HEK293 (cell line): Measurements from ENCODE around the gene PTPN9.
A peak's percentile ranks its signal among the peaks of the same experiment; 100 is the strongest.

ENCODE experiments used
- CTCF ChIA-PET: fragments of 350-600 bp; formaldehyde crosslinking; extraction: SDS; loops from one replicate; lab custom pipeline; 2021; ENCODE audit warnings: antibody characterized with exemption; lab: Yijun Ruan, JAX
- POLR2A ChIA-PET: fragments of 300-600 bp; formaldehyde crosslinking; extraction: SDS; loops from one replicate; lab custom pipeline; 2020; ENCODE audit warnings: antibody characterized with exemption, inconsistent platforms; lab: Yijun Ruan, JAX
- H3K27ac ChIP-seq: fragments of 200-500 bp; sonication (Bioruptor generic); 2 replicates; pipeline ENCODE4 v1.5.1; 2014; ENCODE audit warnings: low read depth, low read length, control low read depth, inconsistent platforms; ENCODE audit errors: extremely low read depth
- H3K36me3 ChIP-seq, 2 experiments: fragments of 200-500 bp in 1 of 2; sonication (Bioruptor generic) in 1 of 2; 1 replicate in 1 of 2; 2 replicates in 1 of 2; pipeline ENCODE4 v1.5.1; 2014 to 2017; ENCODE audit warnings: inconsistent platforms in 2 of 2, low read length in 2 of 2; ENCODE audit not compliant: control insufficient read depth in 2 of 2, insufficient read depth in 1 of 2
- H3K4me1 ChIP-seq: fragments of 200-500 bp; sonication (Bioruptor generic); 2 replicates; pipeline ENCODE4 v1.5.1; 2014; ENCODE audit warnings: mild to moderate bottlenecking, low read length, inconsistent platforms; ENCODE audit not compliant: control insufficient read depth, insufficient read depth
- H3K4me3 ChIP-seq: 2 replicates; pipeline ENCODE4 v1.5.1; 2011; ENCODE audit warnings: low read depth, mild to moderate bottlenecking, control low read depth, low read length, moderate library complexity
- H3K9me3 ChIP-seq: fragments of 200-500 bp; sonication (Bioruptor generic); 2 replicates; pipeline ENCODE4 v1.5.1; 2014; ENCODE audit warnings: low read depth, low read length, inconsistent platforms; ENCODE audit not compliant: control insufficient read depth, insufficient read depth
- FEZF1 ChIP-seq: fragments of 450-650 bp; formaldehyde crosslinking; IDR thresholded peaks from 2 replicates; pipeline ENCODE4 v1.5.1; 2016; ENCODE audit warnings: missing biosample characterization, missing genetic modification characterization
- GLIS2 ChIP-seq: fragments of 450-650 bp; formaldehyde crosslinking; IDR thresholded peaks from 2 replicates; pipeline ENCODE4 v1.5.1; 2016; ENCODE audit warnings: missing biosample characterization, missing genetic modification characterization
- OVOL3 ChIP-seq: fragments of 450-650 bp; formaldehyde crosslinking; IDR thresholded peaks from 2 replicates; pipeline ENCODE4 v1.5.1; 2016; ENCODE audit warnings: missing biosample characterization, missing genetic modification characterization
- RBAK ChIP-seq: fragments of 450-650 bp; formaldehyde crosslinking; IDR thresholded peaks from 2 replicates; pipeline ENCODE4 v1.5.1; 2016; ENCODE audit warnings: missing biosample characterization, missing genetic modification characterization
- ZFP69B ChIP-seq: fragments of 450-650 bp; formaldehyde crosslinking; IDR thresholded peaks from 2 replicates; pipeline ENCODE4 v1.5.1; 2016; ENCODE audit warnings: missing biosample characterization, missing genetic modification characterization
- ZNF239 ChIP-seq: fragments of 450-650 bp; formaldehyde crosslinking; IDR thresholded peaks from 2 replicates; pipeline ENCODE4 v1.5.1; 2016; ENCODE audit warnings: missing biosample characterization, missing genetic modification characterization
- ZNF24 ChIP-seq: fragments of 450-650 bp; formaldehyde crosslinking; IDR thresholded peaks from 2 replicates; pipeline ENCODE4 v1.5.1; 2016; ENCODE audit warnings: missing biosample characterization, missing genetic modification characterization
- ZNF311 ChIP-seq: fragments of 450-650 bp; formaldehyde crosslinking; IDR thresholded peaks from 2 replicates; pipeline ENCODE4 v1.5.1; 2017; ENCODE audit warnings: missing biosample characterization, missing genetic modification characterization, borderline replicate concordance
- ZNF324 ChIP-seq: fragments of 450-650 bp; formaldehyde crosslinking; IDR thresholded peaks from 2 replicates; pipeline ENCODE4 v1.5.1; 2016; ENCODE audit warnings: missing biosample characterization, missing genetic modification characterization
- ZNF335 ChIP-seq: fragments of 450-650 bp; formaldehyde crosslinking; conservative IDR thresholded peaks from 2 replicates; pipeline ENCODE4 v1.5.1; 2016; ENCODE audit warnings: missing biosample characterization, missing genetic modification characterization
- ZNF416 ChIP-seq: fragments of 450-650 bp; formaldehyde crosslinking; IDR thresholded peaks from 2 replicates; pipeline ENCODE4 v1.5.1; 2016; ENCODE audit warnings: missing biosample characterization, missing genetic modification characterization
- ZNF426 ChIP-seq: fragments of 450-650 bp; formaldehyde crosslinking; IDR thresholded peaks from 2 replicates; pipeline ENCODE4 v1.5.1; 2017; ENCODE audit warnings: missing biosample characterization, missing genetic modification characterization, mild to moderate bottlenecking, inconsistent platforms, moderate library complexity
- ZNF544 ChIP-seq: fragments of 450-650 bp; formaldehyde crosslinking; IDR thresholded peaks from 2 replicates; pipeline ENCODE4 v1.5.0; 2017; ENCODE audit warnings: missing biosample characterization, missing genetic modification characterization
- ZNF629 ChIP-seq: fragments of 450-650 bp; formaldehyde crosslinking; IDR thresholded peaks from 2 replicates; pipeline ENCODE4 v1.5.1; 2017; ENCODE audit warnings: missing biosample characterization, missing genetic modification characterization
- ZNF670 ChIP-seq: fragments of 450-650 bp; formaldehyde crosslinking; IDR thresholded peaks from 2 replicates; pipeline ENCODE4 v1.5.1; 2016; ENCODE audit warnings: missing biosample characterization, missing genetic modification characterization, low read depth
- ZSCAN16 ChIP-seq: fragments of 450-650 bp; formaldehyde crosslinking; IDR thresholded peaks from 2 replicates; pipeline ENCODE4 v1.5.1; 2016; ENCODE audit warnings: missing biosample characterization, missing genetic modification characterization
- ZSCAN23 ChIP-seq: fragments of 450-650 bp; formaldehyde crosslinking; IDR thresholded peaks from 2 replicates; pipeline ENCODE4 v1.5.1; 2016; ENCODE audit warnings: missing biosample characterization, missing genetic modification characterization
- TF ChIP-seq, protein P1 (sequence below): fragments of 450-650 bp; formaldehyde crosslinking; IDR thresholded peaks from 2 replicates; pipeline ENCODE4 v1.5.1; 2016; ENCODE audit warnings: missing biosample characterization, missing genetic modification characterization
- TF ChIP-seq, protein P2 (sequence below): fragments of 450-650 bp; formaldehyde crosslinking; IDR thresholded peaks from 2 replicates; pipeline ENCODE4 v1.5.1; 2017; ENCODE audit warnings: missing biosample characterization, missing genetic modification characterization
- TF ChIP-seq, protein P3 (sequence below): fragments of 450-650 bp; formaldehyde crosslinking; IDR thresholded peaks from 2 replicates; pipeline ENCODE4 v1.5.1; 2016; ENCODE audit warnings: missing biosample characterization, missing genetic modification characterization
- TF ChIP-seq, protein P4 (sequence below): fragments of 450-650 bp; formaldehyde crosslinking; IDR thresholded peaks from 2 replicates; pipeline ENCODE4 v1.5.1; 2017; ENCODE audit warnings: missing biosample characterization, missing genetic modification characterization
- TF ChIP-seq, protein P5 (sequence below): fragments of 450-650 bp; formaldehyde crosslinking; IDR thresholded peaks from 2 replicates; pipeline ENCODE4 v1.5.1; 2016; ENCODE audit warnings: missing biosample characterization, missing genetic modification characterization
- TF ChIP-seq, protein P6 (sequence below): fragments of 450-650 bp; formaldehyde crosslinking; IDR thresholded peaks from 2 replicates; pipeline ENCODE4 v1.5.1; 2017; ENCODE audit warnings: missing biosample characterization, missing genetic modification characterization

The PTPN9 gene

DNA sequence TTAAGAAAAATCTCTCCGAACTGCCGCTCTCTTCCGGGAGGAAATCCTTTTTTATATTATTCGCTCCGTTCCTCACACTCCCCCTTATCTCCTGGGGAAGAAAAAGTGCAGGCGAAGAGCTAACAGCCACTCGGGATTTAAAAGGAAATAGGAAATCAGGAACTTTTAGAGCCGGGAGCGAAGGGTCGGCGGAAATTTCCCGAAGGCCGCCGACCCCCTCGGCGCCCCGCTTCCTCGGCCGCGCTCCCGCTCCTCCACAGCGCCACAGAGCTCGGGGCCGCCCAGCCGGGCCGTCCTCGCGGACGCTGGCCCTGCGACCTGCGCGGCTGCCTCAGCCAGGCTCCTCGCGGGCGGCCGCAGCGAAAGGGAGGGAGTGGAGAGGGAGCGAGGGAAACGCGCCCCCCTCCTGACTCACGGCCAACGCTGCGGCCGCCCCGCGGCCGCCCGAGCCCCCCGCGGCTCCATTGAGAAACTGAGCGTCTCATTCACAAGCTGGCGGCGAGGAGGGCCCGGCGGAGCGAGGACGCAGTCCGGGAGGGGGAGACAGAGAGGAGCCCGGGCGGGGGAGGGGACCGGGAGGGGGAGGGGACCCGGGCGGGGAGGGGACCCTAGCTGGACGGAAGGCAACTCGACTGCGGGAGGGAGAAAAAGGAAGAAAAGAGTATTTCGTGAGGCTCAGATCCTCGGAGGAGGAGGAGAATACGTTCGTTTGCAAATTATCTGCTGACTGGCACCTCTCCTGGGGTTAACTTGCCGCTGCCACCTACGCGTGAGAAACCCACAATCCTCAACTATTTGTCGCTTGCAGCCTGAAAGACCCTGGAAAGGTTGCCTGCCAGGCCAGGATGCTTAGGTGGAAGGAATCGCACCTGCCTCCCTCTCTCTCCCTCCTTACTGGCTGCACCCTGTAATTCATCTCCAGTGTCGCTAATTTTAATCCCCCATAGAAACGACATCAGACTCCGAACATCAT is at the start of gene PTPN9 (continued):
- TF ChIP-seq, protein P1, sequence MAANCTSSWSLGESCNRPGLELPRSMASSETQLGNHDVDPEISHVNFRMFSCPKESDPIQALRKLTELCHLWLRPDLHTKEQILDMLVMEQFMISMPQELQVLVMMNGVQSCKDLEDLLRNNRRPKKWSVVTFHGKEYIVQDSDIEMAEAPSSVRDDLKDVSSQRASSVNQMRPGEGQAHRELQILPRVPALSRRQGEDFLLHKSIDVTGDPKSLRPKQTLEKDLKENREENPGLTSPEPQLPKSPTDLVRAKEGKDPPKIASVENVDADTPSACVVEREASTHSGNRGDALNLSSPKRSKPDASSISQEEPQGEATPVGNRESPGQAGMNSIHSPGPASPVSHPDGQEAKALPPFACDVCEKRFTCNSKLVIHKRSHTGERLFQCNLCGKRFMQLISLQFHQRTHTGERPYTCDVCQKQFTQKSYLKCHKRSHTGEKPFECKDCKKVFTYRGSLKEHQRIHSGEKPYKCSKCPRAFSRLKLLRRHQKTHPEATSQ (tag by site-specific recombination), result no peak
- TF ChIP-seq GLIS2 (peak; percentile 96), ZNF629 (tag by site-specific recombination) (0 out of 2 replicates have a peak, but pooled peaks have one; percentile 33), ZSCAN16 (no peak)

DNA sequence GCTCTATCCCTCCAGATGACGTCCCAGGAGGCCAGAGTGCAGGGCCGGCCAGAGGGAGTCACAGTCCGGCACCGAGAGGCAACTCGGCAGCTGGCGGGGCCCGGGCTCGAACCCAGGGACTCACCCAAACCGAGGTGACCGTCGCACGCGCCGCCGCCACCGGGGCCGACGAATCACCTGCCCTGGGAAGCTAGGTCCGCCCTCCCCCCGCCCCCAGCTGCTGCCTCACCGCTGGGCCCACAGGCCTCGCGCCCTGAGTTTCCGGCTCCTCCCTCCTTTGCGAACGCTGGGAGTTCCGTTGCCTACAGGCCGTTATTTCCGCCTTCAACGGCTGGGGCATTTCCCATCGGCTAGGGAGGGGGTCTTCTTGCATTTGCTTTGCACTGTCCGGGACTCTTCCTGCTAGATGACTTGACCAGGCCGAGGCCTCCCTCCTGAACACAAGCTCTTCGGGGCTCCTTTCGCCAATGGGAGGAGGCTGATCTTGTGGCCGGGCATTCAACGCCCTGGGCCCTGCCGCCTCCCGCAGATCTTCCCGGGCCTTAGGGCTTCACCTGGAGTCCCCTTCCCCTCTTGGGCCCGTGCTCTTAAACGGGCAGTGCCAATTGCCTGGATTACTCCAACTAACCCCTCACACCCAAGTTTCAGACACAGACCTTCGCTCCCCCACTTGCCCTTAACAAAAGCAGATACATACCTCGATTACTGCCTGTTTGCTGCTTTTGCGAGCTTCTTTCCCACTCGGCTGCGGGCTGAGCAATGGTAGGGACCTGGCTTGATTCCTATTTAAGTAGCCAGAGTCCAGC is 46.6 kb upstream of the PTPN9 start, which contains the start of gene SNUPN:
TSS of gene SNUPN (minus strand) at position 184 of the 806 bp plus-strand sequence. CDS start 4,674 bp downstream, outside the sequence.
- no peaks in the 10 kb centered on the region; the same call in 1 of the 2 replicates for H3K4me1 ChIP-seq
- ChIA-PET CTCF (interaction anchor here (0.7 to 3.8 kb wide), 6 partner anchors 14 to 666 kb away, joined by 3 to 32 read pairs (median 6); partner anchors contain the start of genes IMP3 and SNX33), POLR2A (interaction anchor here (0.6 to 3.5 kb wide), 17 partner anchors 7 to 279 kb away, joined by 3 to 85 read pairs (median 4); partner anchors contain the start of genes IMP3, MAN2C1, NEIL1 and PTPN9)
- H3K9me3 ChIP-seq, result no peaks in the 10 kb centered on the region
- H3K36me3 ChIP-seq, result peaks cover 0 to 2% of the 10 kb centered on the region in 2 experiments; a peak in 2 of 3 replicates
- peak within 1 kb of the TSS; percentile 96 for H3K27ac ChIP-seq
- H3K4me3 ChIP-seq, result peak within 1 kb of the TSS; percentile 96
- 0 out of 2 replicates have a peak, but pooled peaks have one; percentile 10 for TF ChIP-seq FEZF1 (tag by site-specific recombination)
- no peak for TF ChIP-seq ZNF544 (tag by site-specific recombination)
- TF ChIP-seq, protein P2, sequence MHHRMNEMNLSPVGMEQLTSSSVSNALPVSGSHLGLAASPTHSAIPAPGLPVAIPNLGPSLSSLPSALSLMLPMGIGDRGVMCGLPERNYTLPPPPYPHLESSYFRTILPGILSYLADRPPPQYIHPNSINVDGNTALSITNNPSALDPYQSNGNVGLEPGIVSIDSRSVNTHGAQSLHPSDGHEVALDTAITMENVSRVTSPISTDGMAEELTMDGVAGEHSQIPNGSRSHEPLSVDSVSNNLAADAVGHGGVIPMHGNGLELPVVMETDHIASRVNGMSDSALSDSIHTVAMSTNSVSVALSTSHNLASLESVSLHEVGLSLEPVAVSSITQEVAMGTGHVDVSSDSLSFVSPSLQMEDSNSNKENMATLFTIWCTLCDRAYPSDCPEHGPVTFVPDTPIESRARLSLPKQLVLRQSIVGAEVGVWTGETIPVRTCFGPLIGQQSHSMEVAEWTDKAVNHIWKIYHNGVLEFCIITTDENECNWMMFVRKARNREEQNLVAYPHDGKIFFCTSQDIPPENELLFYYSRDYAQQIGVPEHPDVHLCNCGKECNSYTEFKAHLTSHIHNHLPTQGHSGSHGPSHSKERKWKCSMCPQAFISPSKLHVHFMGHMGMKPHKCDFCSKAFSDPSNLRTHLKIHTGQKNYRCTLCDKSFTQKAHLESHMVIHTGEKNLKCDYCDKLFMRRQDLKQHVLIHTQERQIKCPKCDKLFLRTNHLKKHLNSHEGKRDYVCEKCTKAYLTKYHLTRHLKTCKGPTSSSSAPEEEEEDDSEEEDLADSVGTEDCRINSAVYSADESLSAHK (tag by site-specific recombination), result peak; percentile 25; the same call in 1 of the 2 replicates
- TF ChIP-seq GLIS2, result peak; percentile 99
- no peak; the same call in 1 of the 2 replicates for TF ChIP-seq ZNF24 (tag by site-specific recombination)
- TF ChIP-seq, protein P3, sequence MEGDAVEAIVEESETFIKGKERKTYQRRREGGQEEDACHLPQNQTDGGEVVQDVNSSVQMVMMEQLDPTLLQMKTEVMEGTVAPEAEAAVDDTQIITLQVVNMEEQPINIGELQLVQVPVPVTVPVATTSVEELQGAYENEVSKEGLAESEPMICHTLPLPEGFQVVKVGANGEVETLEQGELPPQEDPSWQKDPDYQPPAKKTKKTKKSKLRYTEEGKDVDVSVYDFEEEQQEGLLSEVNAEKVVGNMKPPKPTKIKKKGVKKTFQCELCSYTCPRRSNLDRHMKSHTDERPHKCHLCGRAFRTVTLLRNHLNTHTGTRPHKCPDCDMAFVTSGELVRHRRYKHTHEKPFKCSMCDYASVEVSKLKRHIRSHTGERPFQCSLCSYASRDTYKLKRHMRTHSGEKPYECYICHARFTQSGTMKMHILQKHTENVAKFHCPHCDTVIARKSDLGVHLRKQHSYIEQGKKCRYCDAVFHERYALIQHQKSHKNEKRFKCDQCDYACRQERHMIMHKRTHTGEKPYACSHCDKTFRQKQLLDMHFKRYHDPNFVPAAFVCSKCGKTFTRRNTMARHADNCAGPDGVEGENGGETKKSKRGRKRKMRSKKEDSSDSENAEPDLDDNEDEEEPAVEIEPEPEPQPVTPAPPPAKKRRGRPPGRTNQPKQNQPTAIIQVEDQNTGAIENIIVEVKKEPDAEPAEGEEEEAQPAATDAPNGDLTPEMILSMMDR (tag by site-specific recombination), result peak; percentile 6; the same call in 1 of the 2 replicates
- peak; percentile 100 for TF ChIP-seq ZFP69B (tag by site-specific recombination)
- TF ChIP-seq ZNF311 (tag by site-specific recombination), result no peak
- TF ChIP-seq ZNF416 (tag by site-specific recombination), result no peak
- TF ChIP-seq, protein P4, sequence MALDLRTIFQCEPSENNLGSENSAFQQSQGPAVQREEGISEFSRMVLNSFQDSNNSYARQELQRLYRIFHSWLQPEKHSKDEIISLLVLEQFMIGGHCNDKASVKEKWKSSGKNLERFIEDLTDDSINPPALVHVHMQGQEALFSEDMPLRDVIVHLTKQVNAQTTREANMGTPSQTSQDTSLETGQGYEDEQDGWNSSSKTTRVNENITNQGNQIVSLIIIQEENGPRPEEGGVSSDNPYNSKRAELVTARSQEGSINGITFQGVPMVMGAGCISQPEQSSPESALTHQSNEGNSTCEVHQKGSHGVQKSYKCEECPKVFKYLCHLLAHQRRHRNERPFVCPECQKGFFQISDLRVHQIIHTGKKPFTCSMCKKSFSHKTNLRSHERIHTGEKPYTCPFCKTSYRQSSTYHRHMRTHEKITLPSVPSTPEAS, result no peak
- TF ChIP-seq OVOL3 (tag by site-specific recombination), result peak; percentile 99
- peak; percentile 52; the same call in 1 of the 2 replicates for TF ChIP-seq ZNF324 (tag by site-specific recombination)
- no peak for TF ChIP-seq ZSCAN23 (tag by site-specific recombination)
- peak; percentile 96 for TF ChIP-seq ZNF335 (tag by site-specific recombination)
- TF ChIP-seq ZNF670 (tag by site-specific recombination), result no peak
- TF ChIP-seq, protein P5, sequence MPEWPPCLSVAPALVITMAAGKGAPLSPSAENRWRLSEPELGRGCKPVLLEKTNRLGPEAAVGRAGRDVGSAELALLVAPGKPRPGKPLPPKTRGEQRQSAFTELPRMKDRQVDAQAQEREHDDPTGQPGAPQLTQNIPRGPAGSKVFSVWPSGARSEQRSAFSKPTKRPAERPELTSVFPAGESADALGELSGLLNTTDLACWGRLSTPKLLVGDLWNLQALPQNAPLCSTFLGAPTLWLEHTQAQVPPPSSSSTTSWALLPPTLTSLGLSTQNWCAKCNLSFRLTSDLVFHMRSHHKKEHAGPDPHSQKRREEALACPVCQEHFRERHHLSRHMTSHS (tag by site-specific recombination), result no peak
- no peak for TF ChIP-seq RBAK (tag by site-specific recombination)
- 0 out of 2 replicates have a peak, but pooled peaks have one; percentile 42 for TF ChIP-seq ZNF239 (tag by site-specific recombination)
- no peak for TF ChIP-seq ZNF426
- TF ChIP-seq, protein P6, sequence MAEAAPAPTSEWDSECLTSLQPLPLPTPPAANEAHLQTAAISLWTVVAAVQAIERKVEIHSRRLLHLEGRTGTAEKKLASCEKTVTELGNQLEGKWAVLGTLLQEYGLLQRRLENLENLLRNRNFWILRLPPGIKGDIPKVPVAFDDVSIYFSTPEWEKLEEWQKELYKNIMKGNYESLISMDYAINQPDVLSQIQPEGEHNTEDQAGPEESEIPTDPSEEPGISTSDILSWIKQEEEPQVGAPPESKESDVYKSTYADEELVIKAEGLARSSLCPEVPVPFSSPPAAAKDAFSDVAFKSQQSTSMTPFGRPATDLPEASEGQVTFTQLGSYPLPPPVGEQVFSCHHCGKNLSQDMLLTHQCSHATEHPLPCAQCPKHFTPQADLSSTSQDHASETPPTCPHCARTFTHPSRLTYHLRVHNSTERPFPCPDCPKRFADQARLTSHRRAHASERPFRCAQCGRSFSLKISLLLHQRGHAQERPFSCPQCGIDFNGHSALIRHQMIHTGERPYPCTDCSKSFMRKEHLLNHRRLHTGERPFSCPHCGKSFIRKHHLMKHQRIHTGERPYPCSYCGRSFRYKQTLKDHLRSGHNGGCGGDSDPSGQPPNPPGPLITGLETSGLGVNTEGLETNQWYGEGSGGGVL, result peak; percentile 65
